GM12874 (cell line): ENCODE measurements around the gene STEAP4.

Experiments used
- CTCF ChIP-seq: IDR thresholded peaks from 2 replicates; pipeline ENCODE4 v1.5.1; 2011; ENCODE audit warnings: low read depth, mild to moderate bottlenecking, control low read depth, low read length, moderate library complexity; ENCODE audit not compliant: insufficient read depth

Gene STEAP4

GRCh38 chr7:88302486-88302885 lies 4.2 kb downstream of the STEAP4 start:
- no peak for TF ChIP-seq CTCF

GRCh38 chr7:88301924-88302323 lies 4.8 kb downstream of the STEAP4 start:
- TF ChIP-seq CTCF, result no peak

GRCh38 chr7:88300401-88300945 lies 6.2 kb downstream of the STEAP4 start:
- no peak for TF ChIP-seq CTCF

- TF ChIP-seq CTCF, result no peak
These were observed 7.6 kb downstream of the STEAP4 start for GRCh38 chr7:88299126-88299525.

- no peak for TF ChIP-seq CTCF
These were observed 12.8 kb downstream of the STEAP4 start for GRCh38 chr7:88293866-88294265.

- no peak for TF ChIP-seq CTCF
These were observed 15.1 kb downstream of the STEAP4 start for GRCh38 chr7:88291398-88292173.

GRCh38 chr7:88290491-88290890 lies 16.2 kb downstream of the STEAP4 start:
- TF ChIP-seq CTCF, result no peak
